Measurements from ENCODE around the gene PLXNB3. TPM values are rescaled to one million over a fixed set of nuclear protein-coding genes. Genes with fewer than 3 reads are reported as not detected.
A peak's percentile ranks its signal among the peaks of the same experiment; 100 is the strongest.

PLXNB3 gene
- total RNA-seq, 4 donors from 2014 or later = 3.2 to 13.2 (median 10.2) TPM

DNA sequence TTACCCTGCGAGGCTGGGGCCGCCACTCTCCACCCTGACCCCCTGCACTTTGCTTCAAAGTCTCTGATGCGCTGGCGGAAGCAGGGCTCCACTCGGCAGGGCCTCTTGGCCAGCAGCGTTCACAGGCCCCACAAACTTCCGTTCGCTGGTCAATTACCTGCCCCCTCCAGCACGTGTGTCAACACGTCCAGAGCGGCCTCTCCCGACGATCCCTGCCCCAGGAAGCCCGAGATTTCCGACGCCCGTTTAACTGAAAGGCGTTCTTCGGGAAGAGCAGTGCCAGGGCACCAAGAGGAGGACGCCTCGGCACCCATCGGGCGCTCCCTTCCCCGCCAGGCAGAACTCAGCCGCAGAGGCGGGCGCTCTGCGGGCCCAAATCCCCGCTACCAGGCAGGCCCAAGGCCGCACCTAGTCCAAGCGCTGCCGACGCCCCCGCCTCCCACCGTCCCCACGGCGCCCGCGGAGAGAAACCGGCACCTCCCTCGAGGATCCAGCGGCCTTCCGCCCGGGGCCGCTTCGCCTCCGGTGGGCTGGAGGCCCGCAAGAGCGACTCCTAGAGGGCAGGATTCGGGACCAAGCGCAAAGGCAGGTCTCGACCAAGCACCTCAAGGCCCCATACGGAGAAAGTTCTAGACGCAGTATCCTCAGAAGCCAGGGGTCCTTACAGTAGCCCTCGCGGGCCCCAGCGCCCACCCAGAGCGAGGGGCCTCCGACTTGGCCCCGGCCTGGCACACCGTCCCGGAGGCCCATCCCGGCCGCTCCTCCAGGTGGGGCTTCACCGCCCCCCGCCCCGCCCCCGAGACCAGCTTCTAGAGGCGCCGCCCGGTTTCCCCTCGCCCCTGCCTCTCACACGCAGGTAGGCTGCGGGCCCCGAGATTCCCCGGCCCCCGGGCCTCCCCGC is 40.4 kb upstream of the PLXNB3 start:
- TF ChIP-seq, protein P1, sequence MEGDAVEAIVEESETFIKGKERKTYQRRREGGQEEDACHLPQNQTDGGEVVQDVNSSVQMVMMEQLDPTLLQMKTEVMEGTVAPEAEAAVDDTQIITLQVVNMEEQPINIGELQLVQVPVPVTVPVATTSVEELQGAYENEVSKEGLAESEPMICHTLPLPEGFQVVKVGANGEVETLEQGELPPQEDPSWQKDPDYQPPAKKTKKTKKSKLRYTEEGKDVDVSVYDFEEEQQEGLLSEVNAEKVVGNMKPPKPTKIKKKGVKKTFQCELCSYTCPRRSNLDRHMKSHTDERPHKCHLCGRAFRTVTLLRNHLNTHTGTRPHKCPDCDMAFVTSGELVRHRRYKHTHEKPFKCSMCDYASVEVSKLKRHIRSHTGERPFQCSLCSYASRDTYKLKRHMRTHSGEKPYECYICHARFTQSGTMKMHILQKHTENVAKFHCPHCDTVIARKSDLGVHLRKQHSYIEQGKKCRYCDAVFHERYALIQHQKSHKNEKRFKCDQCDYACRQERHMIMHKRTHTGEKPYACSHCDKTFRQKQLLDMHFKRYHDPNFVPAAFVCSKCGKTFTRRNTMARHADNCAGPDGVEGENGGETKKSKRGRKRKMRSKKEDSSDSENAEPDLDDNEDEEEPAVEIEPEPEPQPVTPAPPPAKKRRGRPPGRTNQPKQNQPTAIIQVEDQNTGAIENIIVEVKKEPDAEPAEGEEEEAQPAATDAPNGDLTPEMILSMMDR (IDR thresholded peaks at IDR 0.05) = no peak
- no peak for DNase-seq (ENCODE audit: low spot score)
- ATAC-seq (ENCODE audit: low FRiP score) = peak; percentile 28

DNA sequence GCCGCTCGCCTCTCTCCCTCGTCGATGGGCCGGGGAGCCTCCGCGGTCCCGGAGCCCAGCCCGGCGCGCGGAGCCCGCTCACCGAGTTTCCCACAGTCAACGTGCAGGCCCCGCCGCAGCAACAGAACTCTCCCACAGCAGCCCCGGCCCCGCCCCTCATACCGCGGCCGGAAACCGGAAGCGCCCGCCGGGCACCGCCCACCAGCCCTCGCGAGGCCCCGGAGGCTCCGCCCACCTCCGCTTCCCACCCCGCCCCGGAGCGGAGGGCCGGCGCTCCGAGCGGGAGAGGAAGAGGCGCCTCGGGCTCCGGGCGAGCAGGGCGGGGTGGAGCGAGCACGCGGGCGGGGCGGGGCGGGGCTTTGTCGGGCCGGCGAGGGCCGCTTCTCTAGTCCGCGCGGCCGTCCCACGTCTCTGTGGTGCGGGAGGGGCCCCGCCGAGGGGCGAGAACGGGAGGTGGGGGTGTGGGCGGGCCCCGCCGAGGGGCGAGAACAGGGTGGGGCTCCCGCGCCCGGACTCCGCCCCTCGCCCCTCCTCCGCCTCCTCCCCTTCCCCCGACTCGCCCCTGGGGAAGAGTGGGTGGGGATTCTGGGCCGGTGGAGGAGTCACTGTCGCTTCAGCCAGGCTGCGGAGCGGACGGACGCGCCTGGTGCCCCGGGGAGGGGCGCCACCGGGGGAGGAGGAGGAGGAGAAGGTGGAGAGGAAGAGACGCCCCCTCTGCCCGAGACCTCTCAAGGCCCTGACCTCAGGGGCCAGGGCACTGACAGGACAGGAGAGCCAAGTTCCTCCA is 39.6 kb upstream of the PLXNB3 start, which contains the start of the genes ABCD1 and BCAP31:
TSS of gene ABCD1 (plus strand) at position 605 of the 787 bp plus-strand sequence. CDS start 411 bp downstream, outside the sequence.
TSS of gene BCAP31 (minus strand) at position 136 of the 787 bp plus-strand sequence. CDS start 1,143 bp downstream, outside the sequence.
- ATAC-seq (ENCODE audit: low FRiP score) (peak; percentile 80), DNase-seq (ENCODE audit: low spot score) (peak; percentile 47)
- TF ChIP-seq, protein P1 (IDR thresholded peaks at IDR 0.05) = no peak

DNA sequence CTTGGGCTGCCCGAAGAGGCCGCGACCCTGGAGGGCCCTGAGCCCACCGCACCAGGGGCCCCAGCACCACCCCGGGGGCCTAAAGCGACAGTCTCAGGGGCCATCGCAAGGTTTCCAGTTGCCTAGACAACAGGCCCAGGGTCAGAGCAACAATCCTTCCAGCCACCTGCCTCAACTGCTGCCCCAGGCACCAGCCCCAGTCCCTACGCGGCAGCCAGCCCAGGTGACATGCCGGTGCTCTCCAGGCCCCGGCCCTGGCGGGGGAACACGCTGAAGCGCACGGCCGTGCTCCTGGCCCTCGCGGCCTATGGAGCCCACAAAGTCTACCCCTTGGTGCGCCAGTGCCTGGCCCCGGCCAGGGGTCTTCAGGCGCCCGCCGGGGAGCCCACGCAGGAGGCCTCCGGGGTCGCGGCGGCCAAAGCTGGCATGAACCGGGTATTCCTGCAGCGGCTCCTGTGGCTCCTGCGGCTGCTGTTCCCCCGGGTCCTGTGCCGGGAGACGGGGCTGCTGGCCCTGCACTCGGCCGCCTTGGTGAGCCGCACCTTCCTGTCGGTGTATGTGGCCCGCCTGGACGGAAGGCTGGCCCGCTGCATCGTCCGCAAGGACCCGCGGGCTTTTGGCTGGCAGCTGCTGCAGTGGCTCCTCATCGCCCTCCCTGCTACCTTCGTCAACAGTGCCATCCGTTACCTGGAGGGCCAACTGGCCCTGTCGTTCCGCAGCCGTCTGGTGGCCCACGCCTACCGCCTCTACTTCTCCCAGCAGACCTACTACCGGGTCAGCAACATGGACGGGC is 38.8 kb upstream of the PLXNB3 start:
- TF ChIP-seq, protein P1 (IDR thresholded peaks at IDR 0.05) = no peak
- DNase-seq (ENCODE audit: low spot score) (no peak), ATAC-seq (ENCODE audit: low FRiP score) (no peak)

DNA sequence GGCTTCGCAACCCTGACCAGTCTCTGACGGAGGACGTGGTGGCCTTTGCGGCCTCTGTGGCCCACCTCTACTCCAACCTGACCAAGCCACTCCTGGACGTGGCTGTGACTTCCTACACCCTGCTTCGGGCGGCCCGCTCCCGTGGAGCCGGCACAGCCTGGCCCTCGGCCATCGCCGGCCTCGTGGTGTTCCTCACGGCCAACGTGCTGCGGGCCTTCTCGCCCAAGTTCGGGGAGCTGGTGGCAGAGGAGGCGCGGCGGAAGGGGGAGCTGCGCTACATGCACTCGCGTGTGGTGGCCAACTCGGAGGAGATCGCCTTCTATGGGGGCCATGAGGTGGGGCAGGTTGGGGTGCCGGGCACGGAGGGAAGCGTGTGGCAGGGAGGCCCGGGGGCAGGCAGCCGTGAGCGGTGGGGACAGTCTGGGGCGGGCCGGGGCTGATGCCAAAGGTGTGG is 38.2 kb upstream of the PLXNB3 start:
- ATAC-seq (ENCODE audit: low FRiP score) (no peak), DNase-seq (ENCODE audit: low spot score) (no peak)
- TF ChIP-seq, protein P1 (IDR thresholded peaks at IDR 0.05) = no peak

DNA sequence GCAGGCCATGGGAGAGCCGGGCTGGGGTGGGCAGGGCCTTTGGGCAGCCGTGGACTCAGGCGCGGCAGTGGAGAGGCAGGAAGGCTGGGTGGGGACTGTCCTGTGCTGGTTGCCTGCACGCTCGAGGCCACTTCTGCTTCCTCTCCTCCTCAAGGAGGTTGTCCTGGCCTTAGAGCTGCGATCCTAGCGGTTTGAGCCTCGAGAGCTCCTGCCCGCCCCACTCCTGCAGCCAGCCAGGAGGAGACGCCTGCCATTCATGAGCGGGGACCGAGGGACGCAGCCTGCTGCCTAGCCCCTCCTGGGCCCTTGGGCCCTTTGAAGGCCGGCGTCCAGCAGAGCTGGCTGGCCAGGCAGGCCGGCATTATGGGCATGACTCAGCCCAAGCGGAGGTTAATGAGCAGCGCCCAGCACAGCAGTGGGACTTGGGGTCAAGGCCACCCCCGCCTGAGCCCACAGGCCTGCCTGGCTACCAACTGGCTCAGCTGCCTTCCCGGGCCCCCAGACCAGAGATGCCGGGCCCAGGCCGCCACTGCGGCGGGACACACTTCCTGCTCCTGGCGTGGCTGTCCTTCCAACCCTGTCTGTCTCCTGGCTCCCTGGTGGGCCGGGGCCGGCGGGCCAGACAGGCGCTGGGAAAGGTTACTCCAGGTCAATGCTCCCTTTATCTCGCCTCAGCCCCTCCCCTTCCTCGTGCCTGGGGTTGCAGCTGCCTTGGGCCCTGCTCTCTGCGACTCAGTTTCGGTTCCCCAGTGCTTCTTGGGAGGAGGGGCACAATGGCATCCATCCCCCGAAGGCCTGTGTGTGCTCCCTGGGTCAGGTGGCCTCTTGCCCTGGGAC is 37.5 kb upstream of the PLXNB3 start:
- TF ChIP-seq, protein P1 (IDR thresholded peaks at IDR 0.05) = no peak
- DNase-seq (ENCODE audit: low spot score) (no peak), ATAC-seq (ENCODE audit: low FRiP score) (peak; percentile 45)

Data from omental fat pad (tissue), 4 donors.